GM10248 (cell line): ENCODE data around the gene TMEM245.

Experiments used
- CTCF ChIA-PET: fragments of 300-600 bp; sonication (Branson Sonifier 250); formaldehyde crosslinking; extraction: SDS; loops from one replicate; lab custom pipeline; 2021; ENCODE audit warnings: antibody characterized with exemption; lab: Yijun Ruan, JAX
- POLR2A ChIA-PET: fragments of 350-650 bp; sonication (Branson Sonifier 250); formaldehyde crosslinking; extraction: SDS; loops from one replicate; lab custom pipeline; 2020; ENCODE audit warnings: antibody characterized with exemption; lab: Yijun Ruan, JAX
- DNase-seq: peaks from one replicate; pipeline ENCODE4 v3.0.0; 2012; ENCODE audit errors: extremely low spot score
- TF ChIP-seq, protein P1 (sequence below): IDR thresholded peaks from 2 replicates; pipeline ENCODE4 v1.5.1; 2012; ENCODE audit warnings: mild to moderate bottlenecking, low read depth; ENCODE audit errors: extremely low read depth, missing control alignments, control extremely low read depth

TMEM245 gene

DNA sequence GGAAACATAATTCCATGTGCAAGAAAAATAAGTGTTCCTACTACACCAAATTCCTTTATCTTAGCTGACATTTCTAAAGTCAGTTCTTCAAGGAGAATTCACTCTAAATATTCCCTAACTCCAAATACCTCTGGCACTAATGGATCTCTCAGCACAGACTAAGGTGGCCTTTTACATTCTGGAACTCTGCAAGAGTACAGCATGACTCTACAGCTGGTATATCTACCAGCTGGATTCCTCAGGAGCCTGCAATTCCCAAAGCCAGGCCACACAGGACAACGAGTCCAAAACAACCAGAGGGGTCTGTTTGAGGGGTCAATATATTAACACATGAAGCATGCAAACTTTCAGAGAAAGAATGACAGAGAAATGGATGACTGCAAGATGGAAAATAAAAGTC is 27.2 kb downstream of the TMEM245 start:
- DNase-seq = no peak
- CTCF ChIA-PET = interaction anchor here (1.3 kb wide), 1 partner anchor 8 kb away, joined by 3 read pairs; no protein-coding TSS in a partner anchor
- POLR2A ChIA-PET = no interaction called here
- TF ChIP-seq, protein P1, sequence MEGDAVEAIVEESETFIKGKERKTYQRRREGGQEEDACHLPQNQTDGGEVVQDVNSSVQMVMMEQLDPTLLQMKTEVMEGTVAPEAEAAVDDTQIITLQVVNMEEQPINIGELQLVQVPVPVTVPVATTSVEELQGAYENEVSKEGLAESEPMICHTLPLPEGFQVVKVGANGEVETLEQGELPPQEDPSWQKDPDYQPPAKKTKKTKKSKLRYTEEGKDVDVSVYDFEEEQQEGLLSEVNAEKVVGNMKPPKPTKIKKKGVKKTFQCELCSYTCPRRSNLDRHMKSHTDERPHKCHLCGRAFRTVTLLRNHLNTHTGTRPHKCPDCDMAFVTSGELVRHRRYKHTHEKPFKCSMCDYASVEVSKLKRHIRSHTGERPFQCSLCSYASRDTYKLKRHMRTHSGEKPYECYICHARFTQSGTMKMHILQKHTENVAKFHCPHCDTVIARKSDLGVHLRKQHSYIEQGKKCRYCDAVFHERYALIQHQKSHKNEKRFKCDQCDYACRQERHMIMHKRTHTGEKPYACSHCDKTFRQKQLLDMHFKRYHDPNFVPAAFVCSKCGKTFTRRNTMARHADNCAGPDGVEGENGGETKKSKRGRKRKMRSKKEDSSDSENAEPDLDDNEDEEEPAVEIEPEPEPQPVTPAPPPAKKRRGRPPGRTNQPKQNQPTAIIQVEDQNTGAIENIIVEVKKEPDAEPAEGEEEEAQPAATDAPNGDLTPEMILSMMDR = no peak

GRCh38 chr9:109092051-109092580 is 27.6 kb downstream of the TMEM245 start:
- no peak for DNase-seq
- CTCF ChIA-PET = interaction anchor here (1.3 kb wide), 1 partner anchor 9 kb away, joined by 3 read pairs; no protein-coding TSS in a partner anchor
- TF ChIP-seq, protein P1 = no peak
- POLR2A ChIA-PET = no interaction called here

DNA sequence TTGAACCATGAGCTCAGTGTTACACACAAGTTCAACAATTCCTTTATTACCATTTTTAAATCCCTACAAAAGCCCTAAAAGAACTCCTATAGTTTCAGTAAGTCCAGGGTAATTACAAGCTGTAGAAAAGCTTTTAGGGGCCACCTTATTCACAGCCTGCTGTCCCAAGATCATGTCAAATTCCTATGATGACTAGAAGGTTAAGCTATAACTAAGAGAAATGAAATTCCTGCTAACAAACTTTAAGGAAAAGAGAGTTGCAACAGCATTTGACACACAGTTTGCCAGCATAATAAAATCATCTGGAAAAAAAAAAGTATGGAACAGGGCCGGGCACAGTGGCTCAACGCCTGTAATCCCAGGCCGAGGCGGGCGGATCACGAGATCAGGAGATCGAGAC is 31.5 kb downstream of the TMEM245 start:
- no peak for DNase-seq
- TF ChIP-seq, protein P1 = no peak
- ChIA-PET POLR2A (interaction anchor here (0.7 kb wide), 1 partner anchor 109 kb away, joined by 3 read pairs; no protein-coding TSS in a partner anchor), CTCF (interaction anchor here (1.0 to 2.7 kb wide), 9 partner anchors 8 to 323 kb away, joined by 3 to 13 read pairs (median 4); partner anchors contain the start of gene TMEM245)

GRCh38 chr9:109087795-109088194 is 32.0 kb downstream of the TMEM245 start:
- CTCF ChIA-PET = interaction anchor here (0.9 to 2.7 kb wide), 10 partner anchors 9 to 324 kb away, joined by 3 to 13 read pairs (median 4); partner anchors contain the start of gene TMEM245
- POLR2A ChIA-PET = no interaction called here
- DNase-seq = no peak
- TF ChIP-seq, protein P1 = no peak

DNA sequence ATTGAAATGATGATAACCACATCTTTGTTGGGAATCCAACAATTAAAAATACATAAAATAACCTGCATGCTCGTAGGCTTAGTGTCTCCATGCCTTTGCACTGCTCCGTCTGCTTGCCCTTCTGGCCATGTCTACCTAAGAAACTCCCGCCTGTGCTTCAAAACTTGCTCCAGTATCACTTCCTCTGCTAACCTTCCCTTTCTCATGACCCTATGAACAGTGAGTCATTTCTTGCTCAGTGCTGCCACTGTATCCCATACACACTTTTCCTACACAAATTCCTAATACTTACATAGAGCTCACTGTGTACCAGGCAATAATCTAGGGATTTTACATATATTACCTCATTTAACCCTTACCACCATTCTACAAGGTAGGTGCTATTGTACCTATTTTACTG is 33.5 kb downstream of the TMEM245 start:
- DNase-seq = peak; percentile 48
- POLR2A ChIA-PET = no interaction called here
- CTCF ChIA-PET = interaction anchor here (0.6 to 2.7 kb wide), 4 partner anchors 9 to 150 kb away, joined by 3 to 8 read pairs (median 3); no protein-coding TSS in a partner anchor
- TF ChIP-seq, protein P1 = no peak

GRCh38 chr9:109085510-109085909 is 34.2 kb downstream of the TMEM245 start:
- ChIA-PET POLR2A (no interaction called here), CTCF (no interaction called here)
- no peak for DNase-seq
- TF ChIP-seq, protein P1 = no peak
